Liver (tissue), 9 donors: Measurements from ENCODE around the gene TTC34. TPM values are rescaled to one million over a fixed set of nuclear protein-coding genes. Genes with fewer than 3 reads are reported as not detected.
"Not testable (repeated sequence)": the region's sequence is repeated elsewhere in the genome, so short reads cannot be mapped to it uniquely, and the experiment has no call there.

Experiments used
- DNase-seq: peaks from one replicate; pipeline ENCODE4 v3.0.0-alpha.2; 2017; ENCODE audit warnings: low spot score
- H3K27ac ChIP-seq, 2 donors: one replicate each; pipeline ENCODE4 v1.7.0; 2013; ENCODE audit warnings: inconsistent platforms in 2 of 2, low read length in 2 of 2, control low read depth in 1 of 2, low read depth in 1 of 2, mild to moderate bottlenecking in 1 of 2
- H3K27me3 ChIP-seq, 4 donors: one replicate each; pipeline versions ENCODE4 v1.6.1 to v1.7.0; 2013; ENCODE audit warnings: low read length in 3 of 4, inconsistent platforms in 1 of 4, mild to moderate bottlenecking in 1 of 4, moderate library complexity in 1 of 4; ENCODE audit not compliant: control insufficient read depth in 4 of 4, insufficient read depth in 4 of 4
- H3K36me3 ChIP-seq, 4 donors: one replicate each; pipeline versions ENCODE4 v1.6.1 to v1.7.0; 2013; ENCODE audit warnings: low read length in 3 of 4, mild to moderate bottlenecking in 3 of 4, low read depth in 1 of 4, moderate library complexity in 1 of 4; ENCODE audit not compliant: control insufficient read depth in 4 of 4, insufficient read depth in 3 of 4
- H3K4me1 ChIP-seq, 4 donors: one replicate each; pipeline versions ENCODE4 v1.6.1 to v1.7.0; 2013; ENCODE audit warnings: low read length in 3 of 4, mild to moderate bottlenecking in 3 of 4, moderate library complexity in 1 of 4; ENCODE audit not compliant: control insufficient read depth in 4 of 4, insufficient read depth in 4 of 4
- H3K4me3 ChIP-seq, 3 donors: one replicate each; pipeline versions ENCODE4 v1.6.1 to v1.7.0; 2013; ENCODE audit warnings: low read length in 3 of 3, control low read depth in 1 of 3, low read depth in 1 of 3, mild to moderate bottlenecking in 1 of 3
- H3K9ac ChIP-seq, 2 donors: one replicate each; pipeline ENCODE4 v1.7.0; 2013; ENCODE audit warnings: low read length in 2 of 2, mild to moderate bottlenecking in 2 of 2, moderate library complexity in 2 of 2, control low read depth in 1 of 2, low read depth in 1 of 2
- H3K9me3 ChIP-seq, 4 donors: one replicate each; pipeline versions ENCODE4 v1.6.1 to v1.7.0; 2013; ENCODE audit warnings: low read length in 3 of 4; ENCODE audit not compliant: control insufficient read depth in 4 of 4
- CTCF ChIP-seq: fragments of 150-350 bp; IDR thresholded peaks from 2 replicates; pipeline ENCODE4 v1.5.1; 2017; ENCODE audit warnings: improper control_type of control experiment, low read depth, low read length; ENCODE audit not compliant: missing input control
- EGR1 ChIP-seq, 2 donors: IDR thresholded peaks; 2 replicates each; pipeline ENCODE4 v1.6.1; 2016 to 2018; ENCODE audit warnings: antibody characterized with exemption in 2 of 2, low read depth in 2 of 2
- GABPA ChIP-seq, 2 donors: IDR thresholded peaks in 1 of 2; conservative IDR thresholded peaks in 1 of 2; 2 replicates each; pipeline ENCODE4 v1.6.1; 2016; ENCODE audit warnings: antibody characterized with exemption in 2 of 2, mild to moderate bottlenecking in 1 of 2, moderate library complexity in 1 of 2
- HNF4G ChIP-seq: IDR thresholded peaks from 2 replicates; pipeline ENCODE4 v1.6.1; 2016; ENCODE audit warnings: antibody characterized with exemption
- JUND ChIP-seq, 2 donors: IDR thresholded peaks; 2 replicates each; pipeline ENCODE4 v1.6.1; 2016; ENCODE audit warnings: antibody characterized with exemption in 2 of 2
- RAD21 ChIP-seq, 2 donors: IDR thresholded peaks; 2 replicates each; pipeline ENCODE4 v1.6.1; 2016; ENCODE audit warnings: antibody characterized with exemption in 2 of 2, mild to moderate bottlenecking in 2 of 2
- RXRA ChIP-seq, 2 donors: IDR thresholded peaks; 2 replicates each; pipeline ENCODE4 v1.6.1; 2017 to 2018; ENCODE audit warnings: antibody characterized with exemption in 2 of 2, mild to moderate bottlenecking in 1 of 2
- SP1 ChIP-seq: IDR thresholded peaks from 2 replicates; pipeline ENCODE4 v1.6.1; 2018; ENCODE audit warnings: antibody characterized with exemption, mild to moderate bottlenecking
- YY1 ChIP-seq: IDR thresholded peaks from 2 replicates; pipeline ENCODE4 v1.6.1; 2016; ENCODE audit warnings: antibody characterized with exemption, mild to moderate bottlenecking
- WGBS: extraction: QIAGEN DNeasy Blood & Tissue Kit; methylation state at CpG from one replicate; pipeline ENCODE4 v1.1.7; 2013; 5-methylcytosine and 5-hydroxymethylcytosine counted together
- polyA plus RNA-seq, 2 donors: library from polyadenylated mRNA; stranded (reverse) in 1 of 2; unstranded in 1 of 2; fragments of 200-250 nt in 1 of 2; fragments of >200 nt in 1 of 2; fragmentation: Nextera tagmentation in 1 of 2; extraction: Ambion mirVana in 1 of 2; gene quantifications; one replicate each; pipeline versions ENCODE4 v1.2.1 to v1.2.3, GENCODE V29; 2013 to 2015
- total RNA-seq, 2 donors: library from RNA; depleted of rRNA; stranded (reverse); fragments of >200 nt; gene quantifications; one replicate each; pipeline ENCODE4 v1.2.3, GENCODE V29; 2014
- donor health status: healthy.
- donor health status: healthy.
- donor health status: healthy.
- donor health status: healthy.
- donor health status: healthy.

Gene TTC34
- total and polyA plus RNA-seq, 4 donors: 0.01 to 0.25 (median 0.08) TPM; not detected in 1

- H3K9ac ChIP-seq: no peak overlapping the region
- H3K4me1 ChIP-seq: no peaks in the 10 kb centered on the region
- no peaks in the 10 kb centered on the region for H3K27me3 ChIP-seq
- TF ChIP-seq GABPA (IDR thresholded peaks at IDR 0.05 in 1 of 2, conservative IDR thresholded peaks at IDR 0.05 in 1 of 2) (no peak), JUND (IDR thresholded peaks at IDR 0.05) (no peak), CTCF (no peak), SP1 (no peak), RAD21 (IDR thresholded peaks at IDR 0.05) (no peak), HNF4G (no peak), RXRA (IDR thresholded peaks at IDR 0.05) (no peak), EGR1 (IDR thresholded peaks at IDR 0.05; ENCODE audit: low read depth in 2 of 2) (no peak), YY1 (no peak)
- peaks cover 1 to 8% (median 2%) of the 10 kb centered on the region in 4 donors for H3K9me3 ChIP-seq
- no peak overlapping the region for H3K4me3 ChIP-seq
- no peak for DNase-seq
- H3K27ac ChIP-seq: no peak overlapping the region
- no peaks in the 10 kb centered on the region for H3K36me3 ChIP-seq
- WGBS: 48% methylated on average over 12 of the region's 12 CpGs
Measured at GRCh38 chr1:2777424-2778219, 23.9 kb downstream of the TTC34 start.

- not testable (repeated sequence) for H3K4me3 ChIP-seq, H3K9ac ChIP-seq, H3K36me3 ChIP-seq, H3K27me3 ChIP-seq, DNase-seq, H3K4me1 ChIP-seq, H3K27ac ChIP-seq, H3K9me3 ChIP-seq
- WGBS: 69% methylated on average over 4 of the region's 4 CpGs
Measured at GRCh38 chr1:2775333-2775732, 26.2 kb downstream of the TTC34 start.

GRCh38 chr1:2768052-2768451, 33.4 kb downstream of the TTC34 start:
- not testable (repeated sequence) for H3K9ac ChIP-seq, H3K36me3 ChIP-seq, H3K27ac ChIP-seq, H3K9me3 ChIP-seq, H3K4me1 ChIP-seq, H3K27me3 ChIP-seq, DNase-seq, H3K4me3 ChIP-seq
- WGBS: 58% methylated on average over 8 of the region's 8 CpGs

GRCh38 chr1:2759433-2759832, 42.1 kb downstream of the TTC34 start:
- H3K27me3 ChIP-seq, H3K4me3 ChIP-seq, H3K9me3 ChIP-seq, DNase-seq, H3K36me3 ChIP-seq, H3K4me1 ChIP-seq, H3K27ac ChIP-seq, H3K9ac ChIP-seq: not testable (repeated sequence)
- 61% methylated on average over 12 of the region's 13 CpGs for WGBS

GRCh38 chr1:2757519-2757918, 44.0 kb downstream of the TTC34 start:
- not testable (repeated sequence) for DNase-seq
- WGBS: 56% methylated on average over 8 of the region's 13 CpGs

GRCh38 chr1:2755426-2755825, 46.1 kb downstream of the TTC34 start:
- H3K4me1 ChIP-seq, H3K36me3 ChIP-seq, H3K9ac ChIP-seq, H3K27me3 ChIP-seq, H3K4me3 ChIP-seq, H3K9me3 ChIP-seq, DNase-seq, H3K27ac ChIP-seq: not testable (repeated sequence)
- 39% methylated on average over 10 of the region's 14 CpGs for WGBS

More at GRCh38 chr1:2757519-2757918, 44.0 kb downstream of the TTC34 start:
- H3K27me3 ChIP-seq, H3K36me3 ChIP-seq, H3K9me3 ChIP-seq, H3K4me1 ChIP-seq, H3K9ac ChIP-seq, H3K27ac ChIP-seq, H3K4me3 ChIP-seq: not testable (repeated sequence)

- H3K9ac ChIP-seq, H3K4me3 ChIP-seq, DNase-seq, H3K27me3 ChIP-seq, H3K36me3 ChIP-seq, H3K27ac ChIP-seq, H3K9me3 ChIP-seq, H3K4me1 ChIP-seq: not testable (repeated sequence)
- WGBS: 27% methylated on average over 7 of the region's 10 CpGs
Measured at GRCh38 chr1:2754597-2754996, 46.9 kb downstream of the TTC34 start.
